HEK293 (cell line): ENCODE measurements around the gene CFAP53.
A peak's percentile ranks its signal among the peaks of the same experiment; 100 is the strongest.

Experiments
- CTCF ChIA-PET: fragments of 350-600 bp; formaldehyde crosslinking; extraction: SDS; loops from one replicate; lab custom pipeline; 2021; ENCODE audit warnings: antibody characterized with exemption; lab: Yijun Ruan, JAX
- POLR2A ChIA-PET: fragments of 300-600 bp; formaldehyde crosslinking; extraction: SDS; loops from one replicate; lab custom pipeline; 2020; ENCODE audit warnings: antibody characterized with exemption, inconsistent platforms; lab: Yijun Ruan, JAX
- H3K27ac ChIP-seq: fragments of 200-500 bp; sonication (Bioruptor generic); 2 replicates; pipeline ENCODE4 v1.5.1; 2014; ENCODE audit warnings: low read depth, low read length, control low read depth, inconsistent platforms; ENCODE audit errors: extremely low read depth
- H3K36me3 ChIP-seq, 2 experiments: fragments of 200-500 bp in 1 of 2; sonication (Bioruptor generic) in 1 of 2; 1 replicate in 1 of 2; 2 replicates in 1 of 2; pipeline ENCODE4 v1.5.1; 2014 to 2017; ENCODE audit warnings: inconsistent platforms in 2 of 2, low read length in 2 of 2; ENCODE audit not compliant: control insufficient read depth in 2 of 2, insufficient read depth in 1 of 2
- H3K4me1 ChIP-seq: fragments of 200-500 bp; sonication (Bioruptor generic); 2 replicates; pipeline ENCODE4 v1.5.1; 2014; ENCODE audit warnings: mild to moderate bottlenecking, low read length, inconsistent platforms; ENCODE audit not compliant: control insufficient read depth, insufficient read depth
- H3K4me3 ChIP-seq: 2 replicates; pipeline ENCODE4 v1.5.1; 2011; ENCODE audit warnings: low read depth, mild to moderate bottlenecking, control low read depth, low read length, moderate library complexity
- H3K9me3 ChIP-seq: fragments of 200-500 bp; sonication (Bioruptor generic); 2 replicates; pipeline ENCODE4 v1.5.1; 2014; ENCODE audit warnings: low read depth, low read length, inconsistent platforms; ENCODE audit not compliant: control insufficient read depth, insufficient read depth
- BCL11B ChIP-seq: fragments of 450-650 bp; formaldehyde crosslinking; IDR thresholded peaks from 2 replicates; pipeline ENCODE4 v1.5.1; 2016; ENCODE audit warnings: low read depth, missing biosample characterization, missing genetic modification characterization
- MZF1 ChIP-seq: fragments of 450-650 bp; formaldehyde crosslinking; IDR thresholded peaks from 2 replicates; pipeline ENCODE4 v1.5.1; 2017; ENCODE audit warnings: missing biosample characterization, missing genetic modification characterization, borderline replicate concordance
- PRDM1 ChIP-seq: fragments of 450-650 bp; formaldehyde crosslinking; IDR thresholded peaks from 2 replicates; pipeline ENCODE4; 2016; ENCODE audit warnings: missing biosample characterization, missing genetic modification characterization
- SCRT2 ChIP-seq: fragments of 450-650 bp; formaldehyde crosslinking; IDR thresholded peaks from 2 replicates; pipeline ENCODE4 v1.5.1; 2016; ENCODE audit warnings: missing biosample characterization, missing genetic modification characterization
- WT1 ChIP-seq: fragments of 450-650 bp; formaldehyde crosslinking; IDR thresholded peaks from 2 replicates; pipeline ENCODE4 v1.5.1; 2016; ENCODE audit warnings: missing biosample characterization, missing genetic modification characterization
- YY2 ChIP-seq: fragments of 450-650 bp; formaldehyde crosslinking; IDR thresholded peaks from 2 replicates; pipeline ENCODE4 v1.5.1; 2016; ENCODE audit warnings: missing biosample characterization, missing genetic modification characterization
- ZBTB48 ChIP-seq: fragments of 450-650 bp; formaldehyde crosslinking; IDR thresholded peaks from 2 replicates; pipeline ENCODE4 v1.5.1; 2016; ENCODE audit warnings: missing biosample characterization, missing genetic modification characterization
- ZFP37 ChIP-seq: fragments of 450-650 bp; formaldehyde crosslinking; IDR thresholded peaks from 2 replicates; pipeline ENCODE4 v1.5.1; 2016; ENCODE audit warnings: missing biosample characterization, missing genetic modification characterization
- ZNF169 ChIP-seq: fragments of 450-650 bp; formaldehyde crosslinking; IDR thresholded peaks from 2 replicates; pipeline ENCODE4 v1.5.1; 2016; ENCODE audit warnings: missing biosample characterization, missing genetic modification characterization
- ZNF19 ChIP-seq: fragments of 450-650 bp; formaldehyde crosslinking; IDR thresholded peaks from 2 replicates; pipeline ENCODE4; 2016; ENCODE audit warnings: missing biosample characterization, missing genetic modification characterization, low read depth
- ZNF202 ChIP-seq: fragments of 450-650 bp; formaldehyde crosslinking; IDR thresholded peaks from 2 replicates; pipeline ENCODE4 v1.5.1; 2016; ENCODE audit warnings: missing biosample characterization, missing genetic modification characterization, borderline replicate concordance
- ZNF211 ChIP-seq: fragments of 450-650 bp; formaldehyde crosslinking; IDR thresholded peaks from 2 replicates; pipeline ENCODE4 v1.5.1; 2016; ENCODE audit warnings: low read depth, missing biosample characterization, missing genetic modification characterization
- ZNF37A ChIP-seq: fragments of 450-650 bp; IDR thresholded peaks from 2 replicates; pipeline ENCODE4 v1.5.1; 2018; ENCODE audit warnings: missing biosample characterization, missing genetic modification characterization
- ZNF416 ChIP-seq: fragments of 450-650 bp; formaldehyde crosslinking; IDR thresholded peaks from 2 replicates; pipeline ENCODE4 v1.5.1; 2016; ENCODE audit warnings: missing biosample characterization, missing genetic modification characterization
- ZNF423 ChIP-seq: fragments of 450-650 bp; formaldehyde crosslinking; IDR thresholded peaks from 2 replicates; pipeline ENCODE4 v1.5.1; 2016; ENCODE audit warnings: missing biosample characterization, missing genetic modification characterization
- ZNF530 ChIP-seq: fragments of 450-650 bp; formaldehyde crosslinking; IDR thresholded peaks from 2 replicates; pipeline ENCODE4 v1.5.1; 2016; ENCODE audit warnings: low read depth, missing biosample characterization, missing genetic modification characterization
- ZNF548 ChIP-seq: fragments of 450-650 bp; formaldehyde crosslinking; IDR thresholded peaks from 2 replicates; pipeline ENCODE4 v1.5.1; 2016; ENCODE audit warnings: missing biosample characterization, missing genetic modification characterization
- ZNF560 ChIP-seq: fragments of 450-650 bp; formaldehyde crosslinking; IDR thresholded peaks from 2 replicates; pipeline ENCODE4 v1.5.1; 2017; ENCODE audit warnings: missing biosample characterization, missing genetic modification characterization, borderline replicate concordance
- ZNF571 ChIP-seq: fragments of 450-650 bp; formaldehyde crosslinking; IDR thresholded peaks from 2 replicates; pipeline ENCODE4 v1.5.0; 2017; ENCODE audit warnings: missing biosample characterization, missing genetic modification characterization
- ZNF600 ChIP-seq: fragments of 450-650 bp; formaldehyde crosslinking; IDR thresholded peaks from 2 replicates; pipeline ENCODE4 v1.5.1; 2016; ENCODE audit warnings: missing biosample characterization, missing genetic modification characterization
- ZNF660 ChIP-seq: fragments of 450-650 bp; IDR thresholded peaks from 2 replicates; pipeline ENCODE4 v1.5.1; 2018; ENCODE audit warnings: missing biosample characterization, mild to moderate bottlenecking, missing genetic modification characterization
- ZNF830 ChIP-seq: fragments of 450-650 bp; IDR thresholded peaks from 2 replicates; pipeline ENCODE4 v1.5.0; 2018; ENCODE audit warnings: missing biosample characterization, missing genetic modification characterization, low read depth, mild to moderate bottlenecking, moderate library complexity
- ZNF837 ChIP-seq: fragments of 450-650 bp; formaldehyde crosslinking; IDR thresholded peaks from 2 replicates; pipeline ENCODE4 v1.5.1; 2016; ENCODE audit warnings: missing biosample characterization, missing genetic modification characterization
- ZSCAN30 ChIP-seq: fragments of 450-650 bp; IDR thresholded peaks from 2 replicates; pipeline ENCODE4 v1.5.1; 2018; ENCODE audit warnings: missing biosample characterization, mild to moderate bottlenecking, missing genetic modification characterization, moderate library complexity
- TF ChIP-seq, protein P1 (sequence below): fragments of 450-650 bp; formaldehyde crosslinking; IDR thresholded peaks from 2 replicates; pipeline ENCODE4 v1.5.1; 2017; ENCODE audit warnings: missing biosample characterization, missing genetic modification characterization
- TF ChIP-seq, protein P2 (sequence below): fragments of 450-650 bp; formaldehyde crosslinking; IDR thresholded peaks from 2 replicates; pipeline ENCODE4 v1.5.1; 2016; ENCODE audit warnings: missing biosample characterization, missing genetic modification characterization
- TF ChIP-seq, protein P3 (sequence below): fragments of 450-650 bp; formaldehyde crosslinking; IDR thresholded peaks from 2 replicates; pipeline ENCODE4 v1.5.1; 2016; ENCODE audit warnings: missing biosample characterization, missing genetic modification characterization
- TF ChIP-seq, protein P4 (sequence below): fragments of 450-650 bp; formaldehyde crosslinking; IDR thresholded peaks from 2 replicates; pipeline ENCODE4 v1.5.1; 2016; ENCODE audit warnings: missing biosample characterization, missing genetic modification characterization
- TF ChIP-seq, protein P5 (sequence below): fragments of 450-650 bp; formaldehyde crosslinking; IDR thresholded peaks from 2 replicates; pipeline ENCODE4 v1.5.1; 2017; ENCODE audit warnings: missing biosample characterization, missing genetic modification characterization

CFAP53 gene

DNA sequence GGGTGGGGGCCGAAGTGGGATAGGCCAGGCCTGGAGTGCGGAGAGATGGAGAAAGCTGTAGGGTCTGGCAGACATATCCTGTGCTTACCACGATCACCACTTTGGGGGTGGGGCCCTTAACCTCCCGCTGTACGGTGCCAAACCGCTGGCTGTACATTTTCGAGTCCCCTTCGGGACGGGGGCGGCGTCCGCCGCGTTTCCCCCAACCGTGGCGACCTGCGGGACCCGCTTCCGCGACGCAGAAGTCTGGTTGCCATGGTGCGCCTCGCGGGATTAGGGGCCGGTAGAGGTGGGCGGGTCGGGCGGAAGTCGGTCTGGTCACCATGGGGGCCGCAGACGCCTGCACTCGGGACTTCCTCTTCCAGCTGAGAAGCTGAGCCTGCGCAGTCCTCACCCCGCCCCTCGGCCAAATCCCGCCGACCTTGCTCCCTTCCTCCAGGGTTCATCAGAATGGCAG lies at the start of gene CFAP53 (continued):
- TF ChIP-seq, protein P1, sequence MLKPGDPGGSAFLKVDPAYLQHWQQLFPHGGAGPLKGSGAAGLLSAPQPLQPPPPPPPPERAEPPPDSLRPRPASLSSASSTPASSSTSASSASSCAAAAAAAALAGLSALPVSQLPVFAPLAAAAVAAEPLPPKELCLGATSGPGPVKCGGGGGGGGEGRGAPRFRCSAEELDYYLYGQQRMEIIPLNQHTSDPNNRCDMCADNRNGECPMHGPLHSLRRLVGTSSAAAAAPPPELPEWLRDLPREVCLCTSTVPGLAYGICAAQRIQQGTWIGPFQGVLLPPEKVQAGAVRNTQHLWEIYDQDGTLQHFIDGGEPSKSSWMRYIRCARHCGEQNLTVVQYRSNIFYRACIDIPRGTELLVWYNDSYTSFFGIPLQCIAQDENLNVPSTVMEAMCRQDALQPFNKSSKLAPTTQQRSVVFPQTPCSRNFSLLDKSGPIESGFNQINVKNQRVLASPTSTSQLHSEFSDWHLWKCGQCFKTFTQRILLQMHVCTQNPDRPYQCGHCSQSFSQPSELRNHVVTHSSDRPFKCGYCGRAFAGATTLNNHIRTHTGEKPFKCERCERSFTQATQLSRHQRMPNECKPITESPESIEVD (tag by site-specific recombination): no peak
- TF ChIP-seq WT1 (no peak), ZNF37A (tag by site-specific recombination) (no peak), SCRT2 (tag by site-specific recombination) (no peak), ZNF19 (tag by site-specific recombination) (no peak), ZNF423 (no peak), ZFP37 (tag by site-specific recombination) (no peak), ZNF560 (tag by site-specific recombination) (no peak), ZBTB48 (tag by site-specific recombination) (peak; percentile 55), MZF1 (tag by site-specific recombination) (no peak; the same call in 1 of the 2 replicates), ZNF211 (tag by site-specific recombination) (no peak), ZSCAN30 (tag by site-specific recombination) (no peak), ZNF548 (tag by site-specific recombination) (no peak), ZNF169 (tag by site-specific recombination) (no peak), BCL11B (tag by site-specific recombination) (no peak), ZNF830 (tag by site-specific recombination) (no peak), ZNF202 (tag by site-specific recombination) (no peak)
- TF ChIP-seq, protein P2, sequence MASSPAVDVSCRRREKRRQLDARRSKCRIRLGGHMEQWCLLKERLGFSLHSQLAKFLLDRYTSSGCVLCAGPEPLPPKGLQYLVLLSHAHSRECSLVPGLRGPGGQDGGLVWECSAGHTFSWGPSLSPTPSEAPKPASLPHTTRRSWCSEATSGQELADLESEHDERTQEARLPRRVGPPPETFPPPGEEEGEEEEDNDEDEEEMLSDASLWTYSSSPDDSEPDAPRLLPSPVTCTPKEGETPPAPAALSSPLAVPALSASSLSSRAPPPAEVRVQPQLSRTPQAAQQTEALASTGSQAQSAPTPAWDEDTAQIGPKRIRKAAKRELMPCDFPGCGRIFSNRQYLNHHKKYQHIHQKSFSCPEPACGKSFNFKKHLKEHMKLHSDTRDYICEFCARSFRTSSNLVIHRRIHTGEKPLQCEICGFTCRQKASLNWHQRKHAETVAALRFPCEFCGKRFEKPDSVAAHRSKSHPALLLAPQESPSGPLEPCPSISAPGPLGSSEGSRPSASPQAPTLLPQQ: peak; percentile 80
- TF ChIP-seq, protein P3, sequence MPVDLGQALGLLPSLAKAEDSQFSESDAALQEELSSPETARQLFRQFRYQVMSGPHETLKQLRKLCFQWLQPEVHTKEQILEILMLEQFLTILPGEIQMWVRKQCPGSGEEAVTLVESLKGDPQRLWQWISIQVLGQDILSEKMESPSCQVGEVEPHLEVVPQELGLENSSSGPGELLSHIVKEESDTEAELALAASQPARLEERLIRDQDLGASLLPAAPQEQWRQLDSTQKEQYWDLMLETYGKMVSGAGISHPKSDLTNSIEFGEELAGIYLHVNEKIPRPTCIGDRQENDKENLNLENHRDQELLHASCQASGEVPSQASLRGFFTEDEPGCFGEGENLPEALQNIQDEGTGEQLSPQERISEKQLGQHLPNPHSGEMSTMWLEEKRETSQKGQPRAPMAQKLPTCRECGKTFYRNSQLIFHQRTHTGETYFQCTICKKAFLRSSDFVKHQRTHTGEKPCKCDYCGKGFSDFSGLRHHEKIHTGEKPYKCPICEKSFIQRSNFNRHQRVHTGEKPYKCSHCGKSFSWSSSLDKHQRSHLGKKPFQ (tag by site-specific recombination): no peak
- TF ChIP-seq, protein P4, sequence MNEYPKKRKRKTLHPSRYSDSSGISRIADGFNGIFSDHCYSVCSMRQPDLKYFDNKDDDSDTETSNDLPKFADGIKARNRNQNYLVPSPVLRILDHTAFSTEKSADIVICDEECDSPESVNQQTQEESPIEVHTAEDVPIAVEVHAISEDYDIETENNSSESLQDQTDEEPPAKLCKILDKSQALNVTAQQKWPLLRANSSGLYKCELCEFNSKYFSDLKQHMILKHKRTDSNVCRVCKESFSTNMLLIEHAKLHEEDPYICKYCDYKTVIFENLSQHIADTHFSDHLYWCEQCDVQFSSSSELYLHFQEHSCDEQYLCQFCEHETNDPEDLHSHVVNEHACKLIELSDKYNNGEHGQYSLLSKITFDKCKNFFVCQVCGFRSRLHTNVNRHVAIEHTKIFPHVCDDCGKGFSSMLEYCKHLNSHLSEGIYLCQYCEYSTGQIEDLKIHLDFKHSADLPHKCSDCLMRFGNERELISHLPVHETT (tag by site-specific recombination): no peak

DNA sequence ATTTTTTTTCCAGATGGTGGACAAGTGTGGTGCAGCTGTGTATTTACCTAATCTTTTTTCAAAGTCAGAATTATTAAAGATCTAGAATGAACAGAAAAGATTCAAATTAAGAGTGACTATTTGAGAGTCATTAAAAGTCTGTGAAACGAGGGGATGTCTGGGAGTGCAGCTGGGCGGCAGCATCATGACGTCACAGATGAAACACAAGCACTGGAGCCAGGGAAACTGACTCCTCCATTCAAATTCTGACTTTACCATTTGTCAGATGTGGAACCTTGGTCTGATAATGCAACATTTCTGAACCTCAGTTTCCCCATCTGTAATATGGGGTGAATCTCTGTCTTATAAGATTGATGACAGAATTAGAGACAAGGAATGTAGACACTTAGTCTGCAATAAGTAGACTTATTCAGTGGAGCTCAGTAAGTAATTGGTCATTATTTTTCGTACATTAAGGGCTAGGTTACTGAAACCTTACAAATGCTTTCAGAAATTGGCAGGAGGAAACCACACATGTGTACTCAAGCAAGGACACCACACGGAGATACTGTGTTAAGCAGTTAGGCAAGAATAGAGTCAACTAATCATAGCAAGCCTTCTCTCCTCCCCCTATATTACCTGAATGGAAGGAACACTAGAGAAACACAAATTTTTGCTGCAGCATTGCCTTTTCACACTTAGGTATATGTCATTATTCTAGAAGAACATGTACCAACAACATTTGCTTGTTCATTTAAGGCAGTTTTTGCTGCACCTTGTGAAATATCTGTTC lies 49.0 kb upstream of the CFAP53 start:
- no peak overlapping the region for H3K4me3 ChIP-seq
- no peak for TF ChIP-seq ZNF600 (tag by site-specific recombination)
- no peak for TF ChIP-seq ZNF660
- no peak for TF ChIP-seq ZNF837 (tag by site-specific recombination)
- no peak for TF ChIP-seq YY2 (tag by site-specific recombination)
- no peak for TF ChIP-seq PRDM1 (tag by site-specific recombination)
- no peak for TF ChIP-seq ZNF571
- TF ChIP-seq ZNF416 (tag by site-specific recombination): no peak
- no peak for TF ChIP-seq ZNF530 (tag by site-specific recombination)
- TF ChIP-seq, protein P5, sequence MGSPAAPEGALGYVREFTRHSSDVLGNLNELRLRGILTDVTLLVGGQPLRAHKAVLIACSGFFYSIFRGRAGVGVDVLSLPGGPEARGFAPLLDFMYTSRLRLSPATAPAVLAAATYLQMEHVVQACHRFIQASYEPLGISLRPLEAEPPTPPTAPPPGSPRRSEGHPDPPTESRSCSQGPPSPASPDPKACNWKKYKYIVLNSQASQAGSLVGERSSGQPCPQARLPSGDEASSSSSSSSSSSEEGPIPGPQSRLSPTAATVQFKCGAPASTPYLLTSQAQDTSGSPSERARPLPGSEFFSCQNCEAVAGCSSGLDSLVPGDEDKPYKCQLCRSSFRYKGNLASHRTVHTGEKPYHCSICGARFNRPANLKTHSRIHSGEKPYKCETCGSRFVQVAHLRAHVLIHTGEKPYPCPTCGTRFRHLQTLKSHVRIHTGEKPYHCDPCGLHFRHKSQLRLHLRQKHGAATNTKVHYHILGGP (tag by site-specific recombination): no peak
- H3K27ac ChIP-seq: no peak overlapping the region
- no peaks in the 10 kb centered on the region for H3K9me3 ChIP-seq
- CTCF ChIA-PET: no interaction called here
- POLR2A ChIA-PET: no interaction called here
- no peaks in the 10 kb centered on the region for H3K4me1 ChIP-seq
- H3K36me3 ChIP-seq: no peaks in the 10 kb centered on the region
